ENCODE measurements around the gene RNASE4.
A peak's percentile ranks its signal among the peaks of the same experiment; 100 is the strongest.
"Not testable (repeated sequence)": the region's sequence is repeated elsewhere in the genome, so short reads cannot be mapped to it uniquely, and the experiment has no call there.

Gene RNASE4

GRCh38 chr14:20683891-20684661 lies at the start of gene RNASE4:
RNASE4 (plus strand) TSS chr14:20684560; CDS start chr14:20699372, 14,812 bp downstream.
- peak; percentile 72 to 89 (median 75) for DNase-seq (ENCODE audit: low read depth in 2 of 3, low spot score in 1 of 3)

- DNase-seq (ENCODE audit: low read depth in 2 of 3, low spot score in 1 of 3) = no peak
Observed at GRCh38 chr14:20641591-20641990, 42.8 kb upstream of the RNASE4 start, which contains the start of gene OR6S1. OR6S1 (minus strand) TSS chr14:20641691; CDS start chr14:20641691, 0 bp downstream.

GRCh38 chr14:20642182-20642581 lies 42.2 kb upstream of the RNASE4 start:
- no peak for DNase-seq (ENCODE audit: low read depth in 2 of 3, low spot score in 1 of 3)

- DNase-seq (ENCODE audit: low read depth in 2 of 3, low spot score in 1 of 3) = not testable (repeated sequence)
Observed at GRCh38 chr14:20642755-20643154, 41.6 kb upstream of the RNASE4 start.

GRCh38 chr14:20644520-20644919 lies 39.8 kb upstream of the RNASE4 start:
- DNase-seq (ENCODE audit: low read depth in 2 of 3, low spot score in 1 of 3) = no peak

- no peak for DNase-seq (ENCODE audit: low read depth in 2 of 3, low spot score in 1 of 3)
Observed at GRCh38 chr14:20645481-20645880, 38.9 kb upstream of the RNASE4 start.

GRCh38 chr14:20652996-20653975 lies 31.1 kb upstream of the RNASE4 start:
- peak; percentile 61 to 80 (median 70) for DNase-seq (ENCODE audit: low read depth in 2 of 3, low spot score in 1 of 3)

GRCh38 chr14:20655851-20656250 lies 28.5 kb upstream of the RNASE4 start:
- no peak for DNase-seq (ENCODE audit: low read depth in 2 of 3, low spot score in 1 of 3)

GRCh38 chr14:20656274-20656673 lies 28.1 kb upstream of the RNASE4 start:
- DNase-seq (ENCODE audit: low read depth in 2 of 3, low spot score in 1 of 3) = no peak

- no peak for DNase-seq (ENCODE audit: low read depth in 2 of 3, low spot score in 1 of 3)
Observed at GRCh38 chr14:20657216-20658211, 26.8 kb upstream of the RNASE4 start.

- DNase-seq (ENCODE audit: low read depth in 2 of 3, low spot score in 1 of 3) = no peak
Observed at GRCh38 chr14:20658246-20658645, 26.1 kb upstream of the RNASE4 start.

GRCh38 chr14:20659336-20659735 lies 25.0 kb upstream of the RNASE4 start:
- DNase-seq (ENCODE audit: low read depth in 2 of 3, low spot score in 1 of 3) = no peak

GRCh38 chr14:20659813-20660395 lies 24.5 kb upstream of the RNASE4 start:
- DNase-seq (ENCODE audit: low read depth in 2 of 3, low spot score in 1 of 3) = no peak

GRCh38 chr14:20661197-20661596 lies 23.2 kb upstream of the RNASE4 start:
- no peak for DNase-seq (ENCODE audit: low read depth in 2 of 3, low spot score in 1 of 3)

- DNase-seq (ENCODE audit: low read depth in 2 of 3, low spot score in 1 of 3) = peak; percentile 80 to 90 (median 83)
Observed at GRCh38 chr14:20662968-20663732, 21.2 kb upstream of the RNASE4 start.

GRCh38 chr14:20666400-20666961 lies 17.9 kb upstream of the RNASE4 start:
- not testable (repeated sequence) for DNase-seq (ENCODE audit: low read depth in 2 of 3, low spot score in 1 of 3)

- DNase-seq (ENCODE audit: low read depth in 2 of 3, low spot score in 1 of 3) = peak in 1 of 3 donors; percentile 29
Observed at GRCh38 chr14:20667957-20668356, 16.4 kb upstream of the RNASE4 start.

- DNase-seq (ENCODE audit: low read depth in 2 of 3, low spot score in 1 of 3) = no peak
Observed at GRCh38 chr14:20668969-20669368, 15.4 kb upstream of the RNASE4 start.

Data from stimulated activated CD4-positive, alpha-beta T cell treated with anti-CD3 and anti-CD28 coated beads, Interleukin-12 subunit alpha, Interleukin-12 subunit beta, amount 100 ng/mL, for 48 hours (primary cell).